Measurements from ENCODE around the gene RPS15. TPM values are rescaled to one million over a fixed set of nuclear protein-coding genes. Genes with fewer than 3 reads are reported as not detected.

RPS15 gene
- total RNA-seq, 4 donors from 2014 or later: 4,239 to 4,988 (median 4,337) TPM

DNA sequence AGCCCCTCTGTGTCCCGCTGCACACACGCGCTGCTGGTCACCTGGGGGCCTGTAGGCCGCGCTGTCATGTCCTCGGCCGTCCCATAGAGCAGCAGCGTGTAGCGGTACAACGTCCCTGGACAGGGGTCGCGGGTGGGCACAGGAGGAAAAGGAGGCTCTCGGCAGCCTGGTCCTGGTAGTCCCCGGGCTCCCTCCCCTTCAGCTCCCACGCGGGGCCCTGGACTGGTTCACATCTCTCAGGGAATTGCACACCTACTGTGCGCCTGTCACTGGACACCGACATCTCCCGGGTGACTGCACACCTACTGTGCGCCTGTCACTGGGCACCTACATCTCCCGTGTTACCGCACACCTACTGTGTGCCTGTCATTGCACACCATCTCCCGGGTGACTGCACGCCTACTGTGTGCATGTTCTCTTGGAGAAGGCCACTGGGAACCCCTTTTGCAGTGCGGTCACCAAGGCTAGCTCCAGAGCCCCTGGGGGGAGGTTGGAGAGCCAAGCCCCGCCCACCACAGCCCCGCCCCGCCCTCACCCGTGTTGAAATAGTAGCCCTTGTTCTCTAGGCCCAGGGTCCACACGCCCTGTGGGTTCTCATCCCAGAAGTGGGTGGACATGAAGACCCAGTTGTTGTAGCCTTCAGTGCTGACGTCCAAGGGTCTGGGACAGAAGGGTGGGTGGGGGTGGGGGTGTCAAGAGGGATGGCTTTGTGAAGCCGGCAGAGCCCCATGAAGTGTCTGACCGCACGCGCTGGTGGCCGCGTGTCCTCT lies 44.4 kb downstream of the RPS15 start:
- Histone ChIP-seq H3K4me1 (peaks cover 0 to 20% (median 13%) of the 10 kb centered on the region in 4 donors), H3K36me3 (peaks cover 0 to 2% (median 0%) of the 10 kb centered on the region in 3 donors), H3K4me3 (no peak overlapping the region), H3K9me3 (no peaks in the 10 kb centered on the region), H3K27ac (no peak overlapping the region), H3K27me3 (no peaks in the 10 kb centered on the region)
- TF ChIP-seq, protein P1, sequence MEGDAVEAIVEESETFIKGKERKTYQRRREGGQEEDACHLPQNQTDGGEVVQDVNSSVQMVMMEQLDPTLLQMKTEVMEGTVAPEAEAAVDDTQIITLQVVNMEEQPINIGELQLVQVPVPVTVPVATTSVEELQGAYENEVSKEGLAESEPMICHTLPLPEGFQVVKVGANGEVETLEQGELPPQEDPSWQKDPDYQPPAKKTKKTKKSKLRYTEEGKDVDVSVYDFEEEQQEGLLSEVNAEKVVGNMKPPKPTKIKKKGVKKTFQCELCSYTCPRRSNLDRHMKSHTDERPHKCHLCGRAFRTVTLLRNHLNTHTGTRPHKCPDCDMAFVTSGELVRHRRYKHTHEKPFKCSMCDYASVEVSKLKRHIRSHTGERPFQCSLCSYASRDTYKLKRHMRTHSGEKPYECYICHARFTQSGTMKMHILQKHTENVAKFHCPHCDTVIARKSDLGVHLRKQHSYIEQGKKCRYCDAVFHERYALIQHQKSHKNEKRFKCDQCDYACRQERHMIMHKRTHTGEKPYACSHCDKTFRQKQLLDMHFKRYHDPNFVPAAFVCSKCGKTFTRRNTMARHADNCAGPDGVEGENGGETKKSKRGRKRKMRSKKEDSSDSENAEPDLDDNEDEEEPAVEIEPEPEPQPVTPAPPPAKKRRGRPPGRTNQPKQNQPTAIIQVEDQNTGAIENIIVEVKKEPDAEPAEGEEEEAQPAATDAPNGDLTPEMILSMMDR (IDR thresholded peaks at IDR 0.05): no peak
- TF ChIP-seq EP300 (IDR thresholded peaks at IDR 0.05) (no peak), POLR2A (IDR thresholded peaks at IDR 0.05) (no peak)
- 80 to 92% methylated on average over 24 to 30 of the region's 37 CpGs for WGBS, 2 donors
- DNase-seq (ENCODE audit: low spot score in 2 of 2): no peak

DNA sequence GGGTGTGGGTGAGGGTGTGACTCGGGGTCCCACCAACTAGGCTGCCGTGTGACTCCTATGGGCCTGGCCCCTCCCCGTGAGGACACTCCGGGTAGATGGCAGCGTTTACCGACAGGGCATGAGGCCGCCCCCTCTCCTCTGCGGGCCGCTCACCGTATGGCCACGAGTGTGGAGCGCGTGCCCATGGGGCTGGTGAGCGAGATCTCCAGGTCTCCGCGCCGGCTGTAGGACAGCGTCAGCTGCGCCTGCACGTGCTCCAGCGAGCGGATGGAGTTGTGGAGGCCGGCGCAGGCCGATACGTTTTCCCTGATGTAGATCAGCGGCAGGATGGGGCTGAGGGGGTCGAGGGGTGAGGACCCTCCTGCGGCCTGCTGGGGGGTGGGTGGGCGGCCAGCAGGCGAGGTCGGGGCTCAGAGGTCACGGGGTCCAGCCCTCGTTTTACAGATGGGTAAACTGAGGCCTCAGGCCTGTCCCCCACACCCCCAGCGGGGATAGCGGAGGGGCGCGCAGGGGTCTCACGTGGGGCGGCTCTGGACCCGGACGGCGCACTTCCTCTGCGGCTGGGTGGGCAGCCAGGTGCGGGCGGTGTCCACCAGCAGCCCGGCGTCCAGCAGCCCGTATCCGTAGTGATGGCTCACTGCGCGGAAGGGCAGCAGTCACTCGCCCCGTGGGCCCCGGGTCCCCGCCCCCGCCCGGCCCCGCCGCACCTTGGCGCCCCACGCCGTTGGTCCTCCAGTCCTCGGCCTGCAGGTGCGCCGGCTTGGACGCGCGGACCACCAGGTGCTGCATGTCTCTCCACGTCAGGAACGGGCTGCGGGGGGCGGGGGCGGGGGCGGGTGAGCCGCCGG lies 45.2 kb downstream of the RPS15 start:
- no peak overlapping the region for H3K4me3 ChIP-seq
- H3K27me3 ChIP-seq: no peaks in the 10 kb centered on the region
- H3K9me3 ChIP-seq: no peaks in the 10 kb centered on the region
- TF ChIP-seq, protein P1 (IDR thresholded peaks at IDR 0.05): no peak
- TF ChIP-seq EP300 (IDR thresholded peaks at IDR 0.05) (no peak), POLR2A (IDR thresholded peaks at IDR 0.05) (no peak)
- WGBS, 2 donors: 89 to 91% methylated on average over 37 to 41 of the region's 77 CpGs
- H3K4me1 ChIP-seq: peaks cover 0 to 12% (median 5%) of the 10 kb centered on the region in 4 donors
- H3K27ac ChIP-seq: no peak overlapping the region
- H3K36me3 ChIP-seq: no peaks in the 10 kb centered on the region
- no peak for DNase-seq (ENCODE audit: low spot score in 2 of 2)

DNA sequence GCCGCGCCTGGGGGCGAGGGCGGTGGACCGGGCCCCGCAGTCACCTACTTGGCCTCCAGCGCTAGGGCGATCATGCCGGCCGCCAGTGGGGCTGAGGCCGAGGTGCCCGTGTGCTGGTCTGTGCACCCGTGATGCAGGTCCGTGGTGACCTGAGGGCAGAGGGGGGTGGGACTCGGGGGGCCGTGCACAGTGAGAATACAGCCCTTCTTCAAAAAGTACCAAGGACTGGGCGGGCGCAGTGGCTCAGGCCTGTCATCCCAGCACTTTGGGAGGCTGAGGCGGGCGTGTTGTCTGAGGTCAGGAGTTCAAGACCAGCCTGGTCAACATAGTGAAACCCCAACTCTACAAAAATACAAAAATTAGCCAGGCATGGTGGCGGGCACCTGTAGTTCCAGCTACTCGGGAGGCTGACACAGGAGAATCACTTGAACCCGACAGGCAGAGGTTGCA lies 45.8 kb downstream of the RPS15 start:
- 87 to 96% methylated on average over 10 to 20 of the region's 23 CpGs for WGBS, 2 donors
- Histone ChIP-seq H3K36me3 (no peaks in the 10 kb centered on the region), H3K27ac (no peak overlapping the region), H3K27me3 (no peaks in the 10 kb centered on the region), H3K4me1 (peaks cover 0 to 9% (median 3%) of the 10 kb centered on the region in 4 donors), H3K9me3 (no peaks in the 10 kb centered on the region), H3K4me3 (no peak overlapping the region)
- TF ChIP-seq EP300 (IDR thresholded peaks at IDR 0.05): no peak
- TF ChIP-seq POLR2A (IDR thresholded peaks at IDR 0.05): no peak
- TF ChIP-seq, protein P1 (IDR thresholded peaks at IDR 0.05): no peak
- DNase-seq (ENCODE audit: low spot score in 2 of 2): no peak

DNA sequence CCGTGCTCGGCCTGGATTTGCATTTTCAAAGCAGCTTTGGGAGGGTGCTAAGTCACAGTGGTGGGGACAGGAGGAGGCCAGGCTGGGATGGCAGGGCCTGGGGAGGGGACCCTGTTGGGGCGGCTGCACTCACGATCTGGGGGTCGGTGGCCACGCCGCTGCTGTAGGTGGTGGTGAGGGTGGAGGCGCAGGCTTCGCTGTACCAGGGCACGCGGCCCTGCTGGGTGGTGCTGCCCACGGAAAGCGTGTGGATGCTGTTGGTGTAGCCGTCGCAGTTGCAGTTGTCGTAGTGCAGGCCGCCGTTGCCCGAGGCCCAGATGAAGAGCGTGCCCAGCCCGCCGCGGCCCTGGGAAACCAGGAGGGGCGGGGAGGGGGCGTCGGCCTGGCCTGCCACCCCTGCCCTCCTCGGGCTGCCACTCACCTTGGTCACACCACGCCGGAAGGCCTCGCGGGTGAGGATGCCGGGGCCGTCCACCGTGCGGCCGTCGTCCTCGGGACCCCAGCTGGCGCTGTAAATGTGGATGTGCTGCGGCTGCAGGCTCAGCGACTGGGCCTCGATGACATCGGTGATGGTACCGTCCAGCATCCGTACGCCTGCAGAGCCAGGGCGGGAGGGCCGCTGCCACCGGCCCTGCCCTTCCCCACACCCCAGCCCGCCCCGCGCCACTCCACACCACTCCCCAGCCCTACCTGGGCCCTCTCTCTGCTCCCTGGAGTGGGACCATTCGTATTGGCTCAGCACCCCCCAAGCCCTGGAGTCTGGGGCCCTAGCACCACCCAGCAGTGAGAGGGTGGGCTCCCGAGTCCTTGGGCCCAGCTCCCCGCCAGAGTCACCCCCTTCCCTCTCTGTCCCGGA lies 48.8 kb downstream of the RPS15 start:
- TF ChIP-seq, protein P1 (IDR thresholded peaks at IDR 0.05): no peak
- TF ChIP-seq EP300 (IDR thresholded peaks at IDR 0.05) (no peak), POLR2A (IDR thresholded peaks at IDR 0.05) (no peak)
- Histone ChIP-seq H3K36me3 (no peaks in the 10 kb centered on the region), H3K9me3 (no peaks in the 10 kb centered on the region), H3K4me1 (peaks cover 0 to 22% (median 13%) of the 10 kb centered on the region in 4 donors), H3K4me3 (no peak overlapping the region), H3K27me3 (peaks cover 0 to 7% of the 10 kb centered on the region in 2 donors), H3K27ac (no peak overlapping the region)
- WGBS, 2 donors: 90% methylated on average over 41 to 55 of the region's 56 CpGs
- DNase-seq (ENCODE audit: low spot score in 2 of 2): no peak

Measured in tibial nerve (tissue), 4 donors.